GM21825 (cell line): ENCODE data around the gene OR51D1.

ENCODE experiments used
- ATAC-seq: cut with Tn5 transposase; IDR thresholded peaks from one replicate; pipeline ENCODE4 v1.9.1; 2021; ENCODE audit warnings: mild to moderate bottlenecking, moderate library complexity; ENCODE audit not compliant: unreplicated experiment

Gene OR51D1

GRCh38 chr11:4644233-4644632, 7.0 kb downstream of the OR51D1 start:
- no peak for ATAC-seq

GRCh38 chr11:4645974-4646373, 8.7 kb downstream of the OR51D1 start:
- no peak for ATAC-seq

- no peak for ATAC-seq
Observed at GRCh38 chr11:4647766-4648165, 10.5 kb downstream of the OR51D1 start.

GRCh38 chr11:4654635-4655369, 17.5 kb downstream of the OR51D1 start:
- ATAC-seq = no peak

- no peak for ATAC-seq
Observed at GRCh38 chr11:4658629-4659445, 21.6 kb downstream of the OR51D1 start.

GRCh38 chr11:4662876-4663275, 25.6 kb downstream of the OR51D1 start:
- no peak for ATAC-seq

- ATAC-seq = no peak
Observed at GRCh38 chr11:4664183-4664582, 26.9 kb downstream of the OR51D1 start.

GRCh38 chr11:4664786-4665185, 27.5 kb downstream of the OR51D1 start:
- no peak for ATAC-seq

- ATAC-seq = no peak
Observed at GRCh38 chr11:4665424-4665823, 28.1 kb downstream of the OR51D1 start.

- no peak for ATAC-seq
Observed at GRCh38 chr11:4671741-4672140, 34.5 kb downstream of the OR51D1 start.

- ATAC-seq = no peak
Observed at GRCh38 chr11:4672470-4672869, 35.2 kb downstream of the OR51D1 start.

- ATAC-seq = no peak
Observed at GRCh38 chr11:4673781-4674180, 36.5 kb downstream of the OR51D1 start.

GRCh38 chr11:4677948-4678347, 40.7 kb downstream of the OR51D1 start:
- no peak for ATAC-seq

- ATAC-seq = no peak
Observed at GRCh38 chr11:4680341-4680740, 43.1 kb downstream of the OR51D1 start.

GRCh38 chr11:4682623-4683419, 45.5 kb downstream of the OR51D1 start:
- ATAC-seq = no peak

GRCh38 chr11:4684631-4685285, 47.5 kb downstream of the OR51D1 start:
- no peak for ATAC-seq
